Measurements from ENCODE around the gene PKNOX1.
"Not testable (repeated sequence)": the region's sequence is repeated elsewhere in the genome, so short reads cannot be mapped to it uniquely, and the experiment has no call there.

PKNOX1 gene

DNA sequence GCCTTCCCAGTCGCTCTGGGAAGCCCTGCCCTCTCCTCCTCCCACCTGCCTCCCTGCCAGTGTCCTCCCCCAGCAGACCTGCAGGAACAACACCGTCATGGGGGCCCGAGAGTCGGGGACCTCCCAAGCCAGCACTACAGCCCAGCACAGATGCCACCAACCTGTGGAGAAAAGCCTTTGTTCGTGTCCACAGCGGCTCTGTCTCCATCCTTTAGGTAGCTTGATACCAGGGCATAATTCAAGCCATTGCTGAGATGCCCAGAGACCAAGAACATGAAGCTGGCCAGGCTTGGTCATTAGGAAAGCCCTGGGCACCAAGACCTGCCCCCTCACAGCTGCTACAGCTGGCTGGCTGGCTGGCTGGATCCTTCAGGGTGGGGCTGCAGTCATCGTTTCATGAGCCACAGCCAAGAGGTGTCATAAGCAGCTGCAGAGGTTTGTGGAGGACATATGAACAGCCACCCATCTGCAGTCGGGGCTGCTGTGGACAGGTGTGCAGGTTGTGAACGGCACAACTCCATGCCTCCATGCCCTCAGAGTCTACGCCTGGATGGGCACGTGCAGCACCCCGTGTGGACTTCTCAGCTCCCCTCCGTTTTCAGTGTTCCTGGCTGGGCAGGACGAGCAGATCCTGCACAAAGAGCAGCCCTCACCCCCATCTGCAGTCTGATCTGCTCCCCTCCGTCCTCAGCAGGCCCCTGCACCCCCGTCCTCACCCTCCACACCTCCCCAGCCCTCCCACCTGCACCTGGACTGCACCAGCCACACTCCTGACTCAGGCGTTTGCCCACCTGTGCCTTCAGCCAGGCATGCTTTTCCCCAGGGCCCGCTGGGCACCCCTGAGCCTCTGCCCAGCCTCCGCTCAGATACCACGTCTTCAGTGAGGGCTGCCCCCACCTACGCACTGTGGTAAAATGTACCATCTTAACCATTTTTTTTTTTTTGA is 71.8 kb downstream of the PKNOX1 start:
- DNase-seq (ENCODE audit: low spot score), result not testable (repeated sequence)

- not testable (repeated sequence) for DNase-seq (ENCODE audit: low spot score)
These were observed 78.8 kb downstream of the PKNOX1 start for GRCh38 chr21:43053112-43053511.

DNA sequence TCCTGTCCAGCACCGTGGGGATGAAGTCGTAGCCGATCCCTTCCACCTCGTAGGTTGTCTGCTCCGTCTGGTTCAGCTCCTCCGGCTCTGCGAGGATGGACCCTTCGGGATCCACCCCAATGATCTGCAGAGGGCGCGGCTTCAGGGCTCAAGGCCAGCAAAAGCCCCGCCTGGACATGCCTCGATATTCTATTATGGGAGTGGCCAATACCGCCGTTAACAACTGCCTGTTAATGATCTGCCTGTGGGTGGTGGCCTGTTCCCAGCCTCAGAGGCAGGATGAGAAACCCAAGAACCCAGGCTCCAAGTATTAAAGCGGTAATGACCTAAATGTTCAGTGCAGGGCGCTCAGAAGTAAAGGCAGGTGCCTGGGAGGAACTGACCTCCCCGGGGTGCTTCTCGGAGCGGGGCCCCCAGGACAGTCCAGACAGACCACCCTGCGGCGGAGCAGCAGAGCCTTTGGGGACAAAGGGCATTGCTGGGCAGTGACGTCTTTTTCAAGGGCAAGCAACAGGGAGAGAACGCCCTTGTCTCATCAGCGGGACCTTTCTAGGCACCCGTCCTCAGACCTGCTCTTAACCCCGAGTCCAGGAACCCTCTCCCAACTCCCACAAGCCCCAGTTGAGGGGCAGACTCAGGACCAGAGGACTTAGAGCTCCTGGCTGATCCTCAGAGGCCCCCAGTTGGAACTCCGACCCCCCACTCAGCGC is 88.7 kb downstream of the PKNOX1 start:
- not testable (repeated sequence) for DNase-seq (ENCODE audit: low spot score)

GRCh38 chr21:43064265-43064917 is 90.0 kb downstream of the PKNOX1 start:
- DNase-seq (ENCODE audit: low spot score), result not testable (repeated sequence)

- not testable (repeated sequence) for DNase-seq (ENCODE audit: low spot score)
These were observed 91.6 kb downstream of the PKNOX1 start for GRCh38 chr21:43065991-43066390.

DNA sequence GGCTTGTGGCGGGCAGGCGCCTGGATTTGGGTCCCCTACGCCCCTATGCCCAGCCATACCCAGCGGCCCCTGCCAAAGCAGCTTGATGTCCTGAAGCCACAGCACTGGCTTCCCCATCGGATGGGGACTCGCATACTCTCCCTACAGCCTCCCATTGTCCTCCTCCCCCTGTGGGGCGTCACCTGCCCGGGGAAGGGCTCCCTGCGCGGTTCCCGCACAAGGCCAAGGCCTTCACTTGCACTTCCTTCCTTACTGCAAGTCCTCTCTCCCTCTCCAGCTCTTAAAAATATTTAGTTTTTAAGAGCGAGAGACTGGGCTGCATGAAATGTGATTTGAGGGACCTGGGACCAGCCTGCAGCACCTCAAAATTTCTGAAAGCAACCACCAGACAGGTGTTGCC is 92.3 kb downstream of the PKNOX1 start:
- not testable (repeated sequence) for DNase-seq (ENCODE audit: low spot score)

DNA sequence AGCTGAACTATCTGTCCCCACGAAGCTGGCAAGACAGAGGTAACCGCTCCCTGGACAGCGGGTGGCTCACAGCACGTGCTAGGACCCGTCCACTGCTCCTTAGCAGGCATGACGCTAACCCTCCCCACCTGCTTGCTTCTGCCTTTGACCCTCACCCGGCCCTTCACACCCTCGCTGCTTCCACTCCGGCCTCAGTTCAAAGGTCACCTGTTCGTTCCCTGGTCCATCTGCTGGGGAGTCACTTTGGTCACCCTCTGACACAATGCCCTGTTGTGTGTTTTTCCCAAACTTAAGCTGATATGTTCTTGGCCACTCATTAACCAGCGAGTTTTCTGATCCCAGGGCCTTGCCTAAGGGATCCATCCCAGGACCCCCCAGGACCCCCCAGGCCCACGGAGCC is 93.7 kb downstream of the PKNOX1 start:
- DNase-seq (ENCODE audit: low spot score), result not testable (repeated sequence)

DNA sequence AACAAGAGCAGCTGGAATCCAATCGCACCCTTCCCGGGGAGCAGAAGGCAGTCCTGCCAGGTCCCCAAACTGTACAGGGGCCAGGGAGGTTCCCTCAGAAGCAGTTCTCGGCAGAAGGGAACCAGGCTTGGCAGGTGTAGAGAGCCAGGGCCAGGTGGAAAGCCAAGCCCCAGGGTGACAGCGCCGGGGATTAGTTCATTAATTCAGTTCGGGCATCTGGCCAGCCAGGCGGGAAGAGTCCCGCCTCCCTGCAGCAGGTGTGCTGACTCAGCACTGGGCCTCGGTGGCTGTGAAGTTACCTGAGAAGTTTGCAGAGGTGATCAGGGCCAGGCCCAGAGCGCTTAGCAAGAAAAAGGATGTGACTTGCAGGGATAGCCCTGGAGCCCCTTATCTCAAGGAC is 95.3 kb downstream of the PKNOX1 start:
- DNase-seq (ENCODE audit: low spot score), result not testable (repeated sequence)

- DNase-seq (ENCODE audit: low spot score), result not testable (repeated sequence)
These were observed 98.4 kb downstream of the PKNOX1 start for GRCh38 chr21:43072742-43073141.

GRCh38 chr21:43074401-43075169 is 100.2 kb downstream of the PKNOX1 start:
- not testable (repeated sequence) for DNase-seq (ENCODE audit: low spot score)

- DNase-seq (ENCODE audit: low spot score), result not testable (repeated sequence)
These were observed 101.0 kb downstream of the PKNOX1 start, which contains the start of gene CBS for GRCh38 chr21:43075170-43076022. Gene CBS, minus strand, starts transcription at chr21:43075835. Its CDS starts 3,642 bp downstream, at chr21:43072193.

DNA sequence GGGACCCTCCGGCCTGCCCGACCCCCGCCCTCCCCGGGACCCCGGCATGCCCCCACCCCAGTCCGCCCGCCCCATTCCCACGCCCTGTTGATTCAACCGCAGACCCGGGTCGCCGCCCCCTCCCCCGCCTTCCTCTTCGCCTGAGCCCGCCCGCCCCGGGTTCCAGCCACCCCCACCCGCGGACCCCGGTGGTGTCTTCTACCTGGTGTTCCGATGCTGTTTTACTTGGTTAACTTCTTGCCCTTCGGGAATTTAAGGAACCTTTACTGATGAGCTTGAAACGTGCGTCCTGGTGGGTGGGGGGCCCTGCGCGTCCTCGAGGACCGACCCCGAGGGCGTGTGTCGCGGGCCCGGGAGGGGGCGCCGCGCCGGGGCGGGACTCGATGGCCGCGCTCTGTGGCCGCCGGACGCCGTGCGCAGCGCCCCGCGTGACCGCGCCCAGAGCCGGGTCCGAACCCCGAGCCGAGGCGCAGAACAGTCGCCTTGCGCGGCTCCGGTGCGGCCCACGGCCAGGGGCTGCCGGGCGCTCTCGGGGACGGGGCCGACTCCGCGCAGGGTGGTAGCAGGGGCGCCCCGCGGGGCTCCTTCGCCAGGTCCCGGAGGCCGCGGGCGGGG is 101.8 kb downstream of the PKNOX1 start:
- not testable (repeated sequence) for DNase-seq (ENCODE audit: low spot score)

DNA sequence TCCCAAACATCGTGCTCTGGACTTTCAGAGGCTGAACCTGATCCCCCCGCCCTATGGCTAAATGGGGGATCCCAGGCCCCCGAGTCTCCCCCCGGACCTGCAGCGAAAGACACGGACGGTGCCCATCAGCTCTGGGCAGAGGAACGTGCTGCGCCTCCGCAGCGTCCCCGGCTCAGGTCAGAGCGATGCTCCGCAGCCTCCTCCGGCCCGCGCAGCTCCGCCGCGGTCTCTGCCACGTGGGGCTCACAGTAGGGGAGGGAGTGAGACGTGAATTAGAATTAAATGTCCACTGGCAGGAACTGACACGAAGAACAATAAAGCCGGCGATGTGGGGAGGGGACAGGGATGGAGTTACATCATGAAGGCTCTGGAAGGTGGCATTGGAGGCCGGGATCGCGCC is 102.3 kb downstream of the PKNOX1 start:
- DNase-seq (ENCODE audit: low spot score), result not testable (repeated sequence)

- not testable (repeated sequence) for DNase-seq (ENCODE audit: low spot score)
These were observed 108.4 kb downstream of the PKNOX1 start for GRCh38 chr21:43082587-43083300.

Data from LoVo (cell line).